MV-4-11 (cell line): ENCODE measurements around the gene KMT2E.
"Not testable (repeated sequence)": the region's sequence is repeated elsewhere in the genome, so short reads cannot be mapped to it uniquely, and the experiment has no call there.

ENCODE experiments used
- DNase-seq: peaks from one replicate; lab custom pipeline; 2025; lab: John Stamatoyannopoulos, UW

The KMT2E gene

DNA sequence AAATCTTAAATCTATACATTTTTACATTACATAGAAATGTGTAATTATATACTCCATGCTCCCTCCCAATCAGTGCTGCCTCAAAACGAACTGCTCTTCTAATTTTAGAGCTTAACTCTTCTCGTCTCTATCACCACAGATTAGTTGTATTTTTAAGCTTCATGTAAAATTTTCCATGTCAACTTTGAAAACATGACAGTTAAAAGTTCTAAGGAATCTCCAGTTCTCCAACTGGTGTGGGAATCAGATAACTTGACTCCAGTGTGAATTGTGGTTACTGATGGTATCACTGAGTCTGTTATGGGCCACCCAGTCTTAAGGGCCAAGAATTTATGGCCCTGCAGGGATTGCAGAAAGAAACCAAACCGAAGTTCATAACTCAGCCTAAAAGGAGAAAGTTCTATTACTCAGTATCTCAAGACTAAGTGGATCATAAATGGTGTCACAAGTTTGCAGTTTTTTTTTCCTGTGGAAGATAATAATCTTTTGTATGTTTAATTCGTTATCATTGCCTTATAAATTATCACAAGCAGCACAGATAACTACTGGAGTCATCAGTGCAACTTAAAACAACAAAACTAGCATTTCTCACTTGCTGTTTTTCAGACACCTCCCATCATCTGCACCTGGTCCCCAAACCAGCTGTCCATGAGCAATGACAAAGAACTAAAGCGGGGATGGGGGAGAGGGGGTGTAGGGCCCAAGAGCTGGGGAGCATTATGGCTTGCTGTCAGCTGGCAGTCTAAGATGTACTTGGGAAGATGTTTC, 31.5 kb upstream of the KMT2E start:
- no peak for DNase-seq

DNA sequence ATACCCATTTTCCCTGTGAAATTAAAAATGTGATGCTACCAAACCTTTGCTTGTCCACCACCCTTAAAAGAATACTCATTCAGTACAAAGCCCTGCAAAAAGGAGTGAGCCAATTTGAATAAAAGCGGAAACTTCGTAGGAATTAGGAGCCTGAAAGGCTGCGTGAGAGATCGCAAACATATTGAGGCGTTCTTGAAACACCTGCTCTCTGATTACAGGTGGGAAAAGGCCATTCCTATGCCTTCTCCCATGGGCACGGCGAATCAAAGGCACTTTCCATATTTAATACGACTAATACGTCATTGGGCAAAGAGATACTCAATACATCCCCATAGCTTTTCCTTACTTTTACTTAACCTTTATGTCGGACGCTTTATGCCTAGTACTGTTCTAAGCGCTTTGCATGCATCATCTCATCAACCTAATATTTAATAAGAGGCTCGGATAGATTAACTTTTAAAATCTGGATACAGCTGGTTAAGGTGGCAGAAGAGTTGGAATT, 30.9 kb upstream of the KMT2E start:
- DNase-seq, result no peak

- DNase-seq, result peak; percentile 86
Observed at GRCh38 chr7:104983578-104984539, 30.1 kb upstream of the KMT2E start.

DNA sequence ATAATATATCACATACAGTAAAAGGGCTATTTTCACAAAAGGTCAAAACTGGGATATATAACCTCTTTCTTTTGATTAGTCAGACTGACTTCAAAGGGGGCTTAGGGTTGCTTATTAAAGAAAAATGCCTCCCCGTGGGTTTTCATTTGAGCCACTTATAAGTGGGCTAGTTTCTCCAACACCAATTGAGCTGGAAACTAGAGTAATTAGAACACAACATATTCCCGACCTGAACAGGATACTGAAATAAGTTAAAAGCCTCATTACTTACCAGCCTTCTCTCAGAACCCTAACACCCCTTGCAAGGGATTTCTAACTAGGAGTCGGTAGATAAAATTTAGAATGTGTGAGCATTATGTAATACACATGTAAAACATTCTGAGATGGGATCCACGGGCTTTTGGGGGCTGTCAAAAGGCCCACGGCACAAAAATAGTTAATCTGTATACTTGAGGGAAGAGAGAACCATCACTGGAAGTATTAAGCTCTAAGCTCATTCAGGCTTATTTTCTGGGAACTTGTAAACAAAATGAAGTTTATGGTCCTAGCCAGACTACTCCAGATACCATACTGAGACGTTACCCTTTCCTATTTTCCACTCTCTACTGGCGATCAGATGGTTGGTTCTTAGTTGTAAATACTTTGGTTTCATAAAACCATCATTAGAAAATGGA, 29.3 kb upstream of the KMT2E start:
- DNase-seq, result no peak

DNA sequence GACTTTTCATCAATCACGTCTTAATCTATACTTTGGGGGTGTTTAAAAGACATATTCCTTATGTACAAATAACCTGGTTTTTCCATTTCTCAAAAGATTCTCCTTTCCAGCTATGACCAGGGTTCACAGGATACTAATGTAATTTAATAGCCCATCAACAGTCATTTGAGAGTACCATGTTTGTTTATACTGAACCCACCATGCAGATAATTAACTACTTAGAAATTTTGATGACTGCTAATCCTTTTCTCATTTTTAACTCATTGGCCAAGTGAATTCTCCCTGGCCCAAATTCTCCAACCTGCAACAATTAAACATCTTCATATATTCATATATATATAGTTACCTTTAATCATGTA, 28.8 kb upstream of the KMT2E start:
- no peak for DNase-seq

DNA sequence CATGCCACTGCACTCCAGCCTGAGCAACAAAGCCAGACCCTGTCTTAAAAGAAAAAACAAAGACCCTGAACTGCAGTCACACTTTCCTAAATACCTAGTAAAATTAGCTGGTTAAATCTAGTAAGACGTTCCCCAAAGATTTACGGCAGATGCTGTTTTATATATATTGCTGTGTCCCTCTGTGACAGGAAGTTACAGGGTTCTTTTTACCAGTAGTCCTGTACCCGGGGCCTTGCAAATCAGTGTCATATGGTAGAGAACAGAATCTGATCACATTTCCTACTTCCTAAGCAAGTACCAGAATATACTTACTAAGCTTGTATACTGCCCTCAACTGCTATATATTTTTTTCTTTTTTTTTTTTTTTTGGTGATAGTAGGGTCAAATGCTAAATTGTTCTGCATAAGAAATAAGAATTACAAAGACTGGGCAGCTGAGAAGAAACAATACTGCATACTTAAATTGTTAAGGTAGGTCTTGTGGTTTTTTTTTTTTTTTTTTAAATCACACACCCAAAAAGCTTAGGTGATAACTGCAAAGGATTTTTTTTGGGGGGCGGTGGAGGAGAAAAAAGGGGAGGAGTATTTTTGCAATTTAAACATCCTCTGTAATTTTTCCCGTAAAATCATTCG, 27.3 kb upstream of the KMT2E start:
- DNase-seq, result no peak

GRCh38 chr7:104987403-104987802, 26.6 kb upstream of the KMT2E start:
- DNase-seq, result not testable (repeated sequence)

DNA sequence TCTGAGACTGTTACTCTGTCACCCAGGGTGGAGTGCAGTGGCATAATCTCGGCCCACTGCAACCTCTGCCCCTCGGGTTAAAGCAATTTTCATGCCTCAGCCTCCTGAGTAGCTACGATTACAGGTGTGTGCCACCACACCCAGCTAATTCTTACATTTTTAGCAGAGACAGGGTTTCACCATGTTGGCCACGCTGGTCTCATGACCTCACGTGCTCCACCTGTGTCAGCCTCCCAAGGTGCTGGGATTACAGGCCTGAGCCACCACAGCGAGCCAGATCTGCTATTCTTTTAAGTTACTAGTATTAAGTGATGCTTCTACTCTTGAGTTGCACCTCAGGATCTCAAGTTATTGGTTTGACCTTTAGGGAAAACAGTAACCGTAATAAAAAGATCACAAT, 23.0 kb upstream of the KMT2E start:
- no peak for DNase-seq

- no peak for DNase-seq
Observed at GRCh38 chr7:104992306-104992705, 21.7 kb upstream of the KMT2E start.

- peak; percentile 44 for DNase-seq
Observed at GRCh38 chr7:104993217-104993862, 20.7 kb upstream of the KMT2E start.

GRCh38 chr7:104998040-104998752, 15.8 kb upstream of the KMT2E start:
- DNase-seq, result peak; percentile 18

DNA sequence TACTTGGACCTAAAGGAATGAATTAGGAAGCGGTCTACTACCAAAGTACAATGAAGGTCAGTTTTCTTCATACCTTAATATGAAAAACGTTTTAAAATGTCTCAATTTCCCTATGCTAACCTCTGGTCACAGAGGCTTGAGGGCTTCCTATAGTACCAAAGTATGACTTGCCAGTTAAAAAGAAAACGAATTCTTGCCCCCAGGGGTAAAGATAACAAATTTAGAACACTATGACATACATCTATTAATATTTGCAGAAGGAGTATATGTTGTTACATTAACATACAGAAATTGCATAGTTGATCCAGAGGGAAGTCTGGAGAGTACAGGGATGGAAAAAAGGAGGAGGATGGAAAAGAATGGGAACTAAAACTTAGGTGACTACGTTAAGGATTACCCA, 13.8 kb upstream of the KMT2E start:
- no peak for DNase-seq

DNA sequence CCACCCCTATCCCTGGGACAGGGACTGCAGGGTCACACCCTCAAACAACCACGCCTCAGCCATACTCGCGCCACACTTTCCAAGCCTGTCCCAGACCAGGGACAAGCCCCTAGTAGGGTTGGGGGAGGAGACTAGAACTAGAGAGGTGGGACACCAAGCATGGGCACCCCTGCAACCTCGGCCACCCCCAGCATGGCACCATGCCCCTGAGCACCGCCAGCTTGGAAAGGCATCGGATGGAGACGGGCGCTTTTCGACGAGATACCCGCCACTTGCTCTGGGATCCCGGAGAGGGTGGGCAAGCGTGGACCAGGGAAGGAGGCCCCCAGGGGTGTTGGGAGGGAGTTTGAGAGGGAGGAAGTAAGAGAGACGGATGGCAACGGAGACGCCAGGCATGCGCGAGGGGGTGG, 13.1 kb upstream of the KMT2E start:
- DNase-seq, result no peak

DNA sequence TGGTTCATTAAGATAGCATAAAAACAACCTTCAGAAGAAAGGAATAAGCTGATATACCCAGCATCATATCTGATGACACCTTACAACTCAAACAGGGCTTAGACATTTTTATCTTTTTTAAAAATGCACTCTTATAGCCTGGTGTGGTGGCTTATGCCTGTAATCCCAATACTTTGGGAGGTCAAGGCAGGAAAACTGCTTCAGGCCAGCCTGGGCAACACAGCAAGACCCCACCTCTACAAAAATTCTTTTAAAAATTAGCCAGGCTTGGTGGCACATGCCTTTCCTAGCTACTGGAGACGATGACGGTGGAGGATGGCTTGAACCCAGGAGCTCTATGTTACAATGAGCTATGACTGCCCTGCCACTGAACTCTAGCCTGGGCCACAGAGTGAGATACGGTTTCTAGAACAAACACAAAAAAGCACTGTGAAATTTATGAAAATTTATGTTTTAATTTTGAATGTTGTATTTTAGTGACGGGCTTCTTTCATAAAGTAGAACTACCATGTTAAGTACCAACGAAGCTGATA, 12.3 kb upstream of the KMT2E start:
- DNase-seq, result no peak

DNA sequence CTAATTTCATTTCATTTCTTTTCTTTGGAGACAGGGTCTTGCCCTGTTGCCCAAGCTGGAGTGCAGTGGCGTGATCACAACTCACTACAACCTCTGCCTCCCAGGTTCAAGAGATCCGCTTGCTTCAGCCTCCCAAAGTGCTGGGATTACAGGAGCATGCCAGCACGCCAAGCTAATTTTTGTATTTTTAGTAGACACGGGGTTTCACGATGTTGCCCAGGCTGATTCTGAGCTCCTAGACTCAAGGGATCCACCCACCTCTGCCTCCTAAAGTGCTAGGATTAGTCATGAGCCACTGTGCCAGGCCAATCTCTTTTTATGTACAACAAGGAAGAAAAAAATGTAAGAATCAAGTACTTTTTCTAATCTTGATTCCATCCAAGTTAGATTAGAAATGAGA, 10.7 kb upstream of the KMT2E start:
- no peak for DNase-seq

DNA sequence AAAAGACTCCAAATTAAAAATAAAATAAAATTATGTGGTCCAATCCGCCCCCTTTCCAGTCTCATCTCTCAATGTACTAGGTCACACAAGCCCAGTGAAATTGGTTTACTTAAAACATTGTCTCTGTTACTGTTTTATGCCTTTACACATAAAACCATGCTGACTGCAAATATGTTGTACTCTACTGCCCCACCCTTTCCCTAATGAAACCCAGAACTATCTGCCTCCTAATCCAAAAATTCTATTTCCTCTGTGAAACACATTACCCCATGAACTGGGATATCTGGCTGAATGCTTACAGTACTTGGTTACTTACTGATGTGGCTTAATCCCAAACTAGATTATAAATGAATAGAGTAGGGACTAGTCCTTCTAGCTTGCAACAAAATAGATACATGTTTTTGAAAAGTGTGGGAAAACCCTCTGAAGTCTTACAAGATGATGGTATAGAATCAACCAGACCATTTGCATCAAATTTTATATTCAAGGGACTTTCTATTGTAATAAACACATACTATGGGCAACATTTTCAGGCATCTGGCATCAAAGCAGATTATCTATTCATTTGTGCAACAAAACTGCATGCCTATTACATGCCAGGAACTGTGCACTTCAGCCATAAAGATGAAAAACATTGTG, 10.0 kb upstream of the KMT2E start:
- no peak for DNase-seq

GRCh38 chr7:105005006-105005405, 9.0 kb upstream of the KMT2E start:
- not testable (repeated sequence) for DNase-seq

GRCh38 chr7:105005486-105005885, 8.5 kb upstream of the KMT2E start:
- DNase-seq, result not testable (repeated sequence)

DNA sequence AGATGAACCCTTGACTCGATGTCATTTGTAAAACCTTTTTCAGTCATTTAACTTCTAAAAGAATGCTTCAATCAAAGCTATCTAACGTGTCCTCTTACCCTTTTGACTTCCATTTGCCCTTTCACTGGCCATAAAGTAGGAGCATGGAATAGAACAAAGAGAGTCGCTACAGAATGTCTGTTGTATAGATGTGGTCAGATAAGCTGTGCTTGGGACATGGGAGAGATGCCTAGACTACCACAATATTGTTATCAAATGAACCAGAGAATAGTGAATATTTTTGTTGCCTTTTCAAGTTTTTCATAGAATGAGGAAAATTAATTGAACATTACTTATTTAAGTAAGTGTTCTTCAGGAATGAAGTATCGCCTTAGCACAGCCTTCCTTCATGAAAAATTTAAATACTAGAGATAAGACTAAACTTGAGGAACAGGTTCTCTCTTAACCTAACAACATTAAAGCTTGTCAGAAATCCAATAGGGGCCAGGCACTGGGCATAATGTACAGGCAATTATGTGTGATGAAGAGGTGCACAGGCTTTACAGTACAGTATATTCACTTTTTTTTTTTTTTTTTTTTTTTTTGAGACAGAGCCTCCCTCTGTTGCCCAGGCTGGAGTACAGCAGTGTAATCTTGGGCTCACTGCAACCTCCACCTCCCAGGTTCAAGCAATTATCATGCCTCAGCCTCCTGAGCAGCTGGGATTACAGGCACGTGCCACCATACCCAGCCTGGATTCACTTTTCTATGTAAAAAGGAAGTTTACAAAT, 7.5 kb upstream of the KMT2E start:
- no peak for DNase-seq
